ENCODE measurements around the gene UGGT2. TPM values are rescaled to one million over a fixed set of nuclear protein-coding genes. Genes with fewer than 3 reads are reported as not detected.

UGGT2 gene
- total and polyA plus RNA-seq, 2 donors (not counting 1 experiment from before 2014, with no cell fraction given) = 0.39 to 6.7 TPM

GRCh38 chr13:95865080-95865615 lies 188.1 kb downstream of the UGGT2 start:
- Histone ChIP-seq H4K20me1 (ENCODE audit: control insufficient read depth, insufficient read depth, low read length, poor library complexity, severe bottlenecking) (no peaks in the 10 kb centered on the region), H3K4me2 (replicated peaks; ENCODE audit: low read depth, low read length, poor library complexity, severe bottlenecking) (no peak overlapping the region), H3K27ac (ENCODE audit: low read length in 2 of 2) (no peak overlapping the region), H3K27me3 (replicated peaks in 1 of 4; ENCODE audit: control extremely low read depth in 1 of 4, control insufficient read depth in 3 of 4, insufficient read depth in 4 of 4, low read length in 3 of 4) (no peaks in the 10 kb centered on the region), H3K79me2 (ENCODE audit: control insufficient read depth, insufficient read depth, low read length) (no peaks in the 10 kb centered on the region), H3K9ac (ENCODE audit: low read length) (no peak overlapping the region), H3K9me3 (ENCODE audit: control extremely low read depth in 1 of 3, control insufficient read depth in 2 of 3, insufficient read depth in 1 of 3, low read length in 2 of 3) (no peaks in the 10 kb centered on the region), H3K36me3 (replicated peaks in 1 of 2; ENCODE audit: control extremely low read depth in 1 of 2, control insufficient read depth in 1 of 2, extremely low read depth in 1 of 2, insufficient read depth in 2 of 2, low read length in 1 of 2) (no peaks in the 10 kb centered on the region), H3K4me3 (ENCODE audit: control extremely low read depth in 1 of 5, extremely low read depth in 1 of 5, insufficient read depth in 1 of 5, low read depth in 2 of 5, low read length in 4 of 5) (no peak overlapping the region), H2AFZ (ENCODE audit: insufficient read depth, low read depth, low read length, poor library complexity, severe bottlenecking) (no peak overlapping the region), H3K4me1 (ENCODE audit: control insufficient read depth in 2 of 2, insufficient read depth in 2 of 2, low read length in 2 of 2) (no peaks in the 10 kb centered on the region)
- Mint-ChIP-seq H3K27ac (no peak overlapping the region), H3K4me3 (no peak overlapping the region), H3K27me3 (no peaks in the 10 kb centered on the region), H3K4me1 (no peaks in the 10 kb centered on the region), H3K9me3 (ENCODE audit: insufficient read depth) (no peaks in the 10 kb centered on the region)
- ChIA-PET CTCF (no interaction called here), POLR2A (no interaction called here)
- intact Hi-C loops (cut with micrococcal nuclease) = no loop called here
- WGBS (ENCODE audit: insufficient coverage) = 100% methylated on average over 1 of the region's 5 CpGs
- TF ChIP-seq EZH2 (IDR thresholded peaks at IDR 0.05; ENCODE audit: borderline replicate concordance, insufficient read depth, low read depth, low read length, poor library complexity, severe bottlenecking) (no peak), CTCF (IDR thresholded peaks at IDR 0.05) (no peak)
- DNase-seq (no peak), ATAC-seq (ENCODE audit: low read depth) (no peak)

- no peaks in the 10 kb centered on the region for H3K9me3 Mint-ChIP-seq (ENCODE audit: insufficient read depth)
- H3K4me1 ChIP-seq (ENCODE audit: control insufficient read depth in 2 of 2, insufficient read depth in 2 of 2, low read length in 2 of 2) = no peaks in the 10 kb centered on the region
- no peaks in the 10 kb centered on the region for H3K36me3 ChIP-seq (replicated peaks in 1 of 2; ENCODE audit: control extremely low read depth in 1 of 2, control insufficient read depth in 1 of 2, extremely low read depth in 1 of 2, insufficient read depth in 2 of 2, low read length in 1 of 2)
- H3K4me2 ChIP-seq (replicated peaks; ENCODE audit: low read depth, low read length, poor library complexity, severe bottlenecking) = no peak overlapping the region
- no peak for ATAC-seq (ENCODE audit: low read depth)
- CTCF ChIA-PET = no interaction called here
- POLR2A ChIA-PET = no interaction called here
- no peaks in the 10 kb centered on the region for H3K79me2 ChIP-seq (ENCODE audit: control insufficient read depth, insufficient read depth, low read length)
- H3K27ac ChIP-seq (ENCODE audit: low read length in 2 of 2) = no peak overlapping the region
- intact Hi-C loops (cut with micrococcal nuclease) = no loop called here
- H4K20me1 ChIP-seq (ENCODE audit: control insufficient read depth, insufficient read depth, low read length, poor library complexity, severe bottlenecking) = no peaks in the 10 kb centered on the region
- H3K4me3 Mint-ChIP-seq = no peak overlapping the region
- TF ChIP-seq CTCF (IDR thresholded peaks at IDR 0.05) (no peak), EZH2 (IDR thresholded peaks at IDR 0.05; ENCODE audit: borderline replicate concordance, insufficient read depth, low read depth, low read length, poor library complexity, severe bottlenecking) (no peak)
- no peaks in the 10 kb centered on the region for H3K9me3 ChIP-seq (ENCODE audit: control extremely low read depth in 1 of 3, control insufficient read depth in 2 of 3, insufficient read depth in 1 of 3, low read length in 2 of 3)
- DNase-seq = no peak
- H3K9ac ChIP-seq (ENCODE audit: low read length) = no peak overlapping the region
- H3K27ac Mint-ChIP-seq = no peak overlapping the region
- no peaks in the 10 kb centered on the region for H3K27me3 ChIP-seq (replicated peaks in 1 of 4; ENCODE audit: control extremely low read depth in 1 of 4, control insufficient read depth in 3 of 4, insufficient read depth in 4 of 4, low read length in 3 of 4)
- H2AFZ ChIP-seq (ENCODE audit: insufficient read depth, low read depth, low read length, poor library complexity, severe bottlenecking) = no peak overlapping the region
- no peaks in the 10 kb centered on the region for H3K27me3 Mint-ChIP-seq
- no peak overlapping the region for H3K4me3 ChIP-seq (ENCODE audit: control extremely low read depth in 1 of 5, extremely low read depth in 1 of 5, insufficient read depth in 1 of 5, low read depth in 2 of 5, low read length in 4 of 5)
- no peaks in the 10 kb centered on the region for H3K4me1 Mint-ChIP-seq
These were observed 190.8 kb downstream of the UGGT2 start for GRCh38 chr13:95862408-95862807.
